ENCODE measurements around the gene LRRC8B. TPM values are rescaled to one million over a fixed set of nuclear protein-coding genes. Genes with fewer than 3 reads are reported as not detected.
"Not testable (repeated sequence)": the region's sequence is repeated elsewhere in the genome, so short reads cannot be mapped to it uniquely, and the experiment has no call there.

LRRC8B gene
- total and polyA plus RNA-seq, 2 donors (not counting 1 experiment from before 2014, with no cell fraction given), result 0.83 to 2.8 TPM

GRCh38 chr1:89542345-89542744 is 17.7 kb downstream of the LRRC8B start:
- H2AFZ ChIP-seq (ENCODE audit: low read length), result no peak overlapping the region
- TF ChIP-seq EZH2 (IDR thresholded peaks at IDR 0.05; ENCODE audit: low read length, missing control alignments), result no peak
- TF ChIP-seq CTCF (conservative IDR thresholded peaks at IDR 0.05 in 1 of 2, IDR thresholded peaks at IDR 0.05 in 1 of 2; ENCODE audit: low read depth in 1 of 2, low read length in 2 of 2), result no peak
- no peaks in the 10 kb centered on the region for H4K20me1 ChIP-seq (ENCODE audit: control insufficient read depth, extremely low read depth, insufficient read depth, low read length)
- H3K9me3 ChIP-seq (ENCODE audit: control insufficient read depth, insufficient read depth, low read depth, low read length), result no peaks in the 10 kb centered on the region
- no peak for DNase-seq (ENCODE audit: low read depth in 2 of 2)
- no peaks in the 10 kb centered on the region for H3K79me2 ChIP-seq (ENCODE audit: control insufficient read depth, insufficient read depth, low read length)
- H3K4me2 ChIP-seq (ENCODE audit: extremely low read depth, insufficient read depth, low read length), result no peak overlapping the region
- H3K36me3 ChIP-seq (ENCODE audit: control insufficient read depth, insufficient read depth, low read length), result no peaks in the 10 kb centered on the region
- no peak overlapping the region for H3K9ac ChIP-seq (ENCODE audit: insufficient read depth, low read length)
- H3K4me3 ChIP-seq (replicated peaks in 1 of 4; ENCODE audit: control extremely low read depth in 1 of 4, insufficient read depth in 1 of 4, low read depth in 3 of 4, low read length in 4 of 4), result no peak overlapping the region
- no peaks in the 10 kb centered on the region for H3K27me3 ChIP-seq (ENCODE audit: control insufficient read depth, insufficient read depth, low read length)
- no peak overlapping the region for H3K27ac ChIP-seq (ENCODE audit: insufficient read depth, low read length)
- no peaks in the 10 kb centered on the region for H3K4me1 ChIP-seq (ENCODE audit: control insufficient read depth, extremely low read depth, insufficient read depth, low read length)

GRCh38 chr1:89543632-89544031 is 19.0 kb downstream of the LRRC8B start:
- H3K27ac ChIP-seq (ENCODE audit: insufficient read depth, low read length); H3K36me3 ChIP-seq (ENCODE audit: control insufficient read depth, insufficient read depth, low read length); H3K27me3 ChIP-seq (ENCODE audit: control insufficient read depth, insufficient read depth, low read length); H3K9ac ChIP-seq (ENCODE audit: insufficient read depth, low read length); H3K9me3 ChIP-seq (ENCODE audit: control insufficient read depth, insufficient read depth, low read depth, low read length); DNase-seq (ENCODE audit: low read depth in 2 of 2); H3K4me2 ChIP-seq (ENCODE audit: extremely low read depth, insufficient read depth, low read length); H3K4me3 ChIP-seq (replicated peaks in 1 of 4; ENCODE audit: control extremely low read depth in 1 of 4, insufficient read depth in 1 of 4, low read depth in 3 of 4, low read length in 4 of 4); H4K20me1 ChIP-seq (ENCODE audit: control insufficient read depth, extremely low read depth, insufficient read depth, low read length); H3K79me2 ChIP-seq (ENCODE audit: control insufficient read depth, insufficient read depth, low read length); H3K4me1 ChIP-seq (ENCODE audit: control insufficient read depth, extremely low read depth, insufficient read depth, low read length); H2AFZ ChIP-seq (ENCODE audit: low read length): not testable (repeated sequence)

GRCh38 chr1:89545264-89546038 is 20.8 kb downstream of the LRRC8B start:
- Histone ChIP-seq H3K27me3 (ENCODE audit: control insufficient read depth, insufficient read depth, low read length) (no peaks in the 10 kb centered on the region), H3K9me3 (ENCODE audit: control insufficient read depth, insufficient read depth, low read depth, low read length) (no peaks in the 10 kb centered on the region), H3K36me3 (ENCODE audit: control insufficient read depth, insufficient read depth, low read length) (no peaks in the 10 kb centered on the region), H3K4me1 (ENCODE audit: control insufficient read depth, extremely low read depth, insufficient read depth, low read length) (no peaks in the 10 kb centered on the region), H3K9ac (ENCODE audit: insufficient read depth, low read length) (no peak overlapping the region), H3K79me2 (ENCODE audit: control insufficient read depth, insufficient read depth, low read length) (no peaks in the 10 kb centered on the region), H3K4me2 (ENCODE audit: extremely low read depth, insufficient read depth, low read length) (no peak overlapping the region), H4K20me1 (ENCODE audit: control insufficient read depth, extremely low read depth, insufficient read depth, low read length) (no peaks in the 10 kb centered on the region), H2AFZ (ENCODE audit: low read length) (no peak overlapping the region), H3K4me3 (replicated peaks in 1 of 4; ENCODE audit: control extremely low read depth in 1 of 4, insufficient read depth in 1 of 4, low read depth in 3 of 4, low read length in 4 of 4) (no peak overlapping the region), H3K27ac (ENCODE audit: insufficient read depth, low read length) (no peak overlapping the region)
- peak in 1 of 2 donors; percentile 87 for DNase-seq (ENCODE audit: low read depth in 2 of 2)
- no peak for TF ChIP-seq CTCF (conservative IDR thresholded peaks at IDR 0.05 in 1 of 2, IDR thresholded peaks at IDR 0.05 in 1 of 2; ENCODE audit: low read depth in 1 of 2, low read length in 2 of 2)

Data from fibroblast of lung (primary cell).